Uterus (tissue), 4 donors: ENCODE results near the gene EML6. TPM values are rescaled to one million over a fixed set of nuclear protein-coding genes. Genes with fewer than 3 reads are reported as not detected.
A peak's percentile ranks its signal among the peaks of the same experiment; 100 is the strongest.

Source experiments
- DNase-seq, 2 donors: peaks; one replicate each; pipeline ENCODE4 v3.0.0-alpha.2; 2019 to 2020
- H3K27ac ChIP-seq, 2 donors: fragments of 200-600 bp; sonication (generic); 1 replicate in 1 of 2; 2 replicates in 1 of 2; pipeline ENCODE4 v1.5.1; 2016 to 2018
- H3K27me3 ChIP-seq, 2 donors: fragments of 200-600 bp; sonication (generic); one replicate each; pipeline ENCODE4 v1.5.1; 2018 to 2019; ENCODE audit warnings: control low read depth in 1 of 2
- H3K36me3 ChIP-seq, 2 donors: fragments of 200-600 bp; sonication (generic); one replicate each; pipeline ENCODE4 v1.5.1; 2019; ENCODE audit warnings: control low read depth in 1 of 2
- H3K4me1 ChIP-seq, 2 donors: fragments of 200-600 bp; sonication (generic); one replicate each; pipeline ENCODE4 v1.5.1; 2018 to 2019; ENCODE audit warnings: control low read depth in 1 of 2
- H3K4me3 ChIP-seq, 2 donors: fragments of 200-600 bp; sonication (generic); 1 replicate in 1 of 2; 2 replicates in 1 of 2; pipeline ENCODE4 v1.5.1; 2018 to 2019; ENCODE audit warnings: mild to moderate bottlenecking in 1 of 2
- H3K9me3 ChIP-seq, 2 donors: fragments of 200-600 bp; sonication (generic); one replicate each; pipeline ENCODE4 v1.5.1; 2019; ENCODE audit warnings: control low read depth in 1 of 2
- POLR2A ChIP-seq, 2 donors: fragments of 450-650 bp; IDR thresholded peaks; one replicate each; pipeline ENCODE4 v1.6.1; 2016; ENCODE audit warnings: antibody characterized with exemption in 2 of 2, mild to moderate bottlenecking in 1 of 2, moderate library complexity in 1 of 2
- intact Hi-C: fragments of 100-400 bp; cut with DNase I; formaldehyde crosslinking; loops from one replicate; pipeline ENCODE4 v1.15.1; 2023; ENCODE audit warnings: low total_unique reads
- total RNA-seq, 4 donors: library from RNA; depleted of rRNA in 3 of 4; stranded (reverse); fragments of >200 nt in 3 of 4; gene quantifications; one replicate each; pipeline versions ENCODE4 v1.1.0 to v1.2.4, GENCODE V29; 2014 to 2023
- TF ChIP-seq, protein P1 (sequence below), 4 experiments: fragments of 200-600 bp in 2 of 4; fragments of 450-650 bp in 2 of 4; sonication (generic) in 2 of 4; IDR thresholded peaks; one replicate each; pipeline ENCODE4 v1.5.1; 2016 to 2019; ENCODE audit warnings: antibody characterized with exemption in 4 of 4, mild to moderate bottlenecking in 2 of 4, moderate library complexity in 1 of 4
- donor health status: DM: yes; HTN: yes; CAD: no.

Gene EML6
- total RNA-seq, 4 donors from 2014 or later, result 0.26 to 2.4 (median 1.5) TPM

DNA sequence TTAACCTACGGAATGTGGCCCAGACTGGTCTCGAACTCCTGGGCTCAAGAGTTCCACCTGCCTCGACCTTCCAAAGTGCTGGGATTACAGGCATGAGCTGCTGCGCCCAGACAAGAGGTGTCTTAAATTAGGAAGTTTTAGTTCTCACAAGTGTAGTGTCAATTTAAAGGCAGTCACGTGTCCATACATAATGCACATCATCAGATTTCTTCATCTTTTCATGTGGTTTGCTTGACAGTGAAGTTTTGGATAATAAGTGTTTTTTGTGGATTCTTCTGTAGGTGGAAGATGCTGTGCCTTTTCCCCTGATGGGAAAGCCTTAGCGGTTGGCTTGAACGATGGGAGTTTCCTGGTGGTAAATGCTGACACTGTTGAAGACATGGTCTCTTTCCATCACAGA lies 179.3 kb downstream of the EML6 start:
- intact Hi-C loops, result no loop called here

DNA sequence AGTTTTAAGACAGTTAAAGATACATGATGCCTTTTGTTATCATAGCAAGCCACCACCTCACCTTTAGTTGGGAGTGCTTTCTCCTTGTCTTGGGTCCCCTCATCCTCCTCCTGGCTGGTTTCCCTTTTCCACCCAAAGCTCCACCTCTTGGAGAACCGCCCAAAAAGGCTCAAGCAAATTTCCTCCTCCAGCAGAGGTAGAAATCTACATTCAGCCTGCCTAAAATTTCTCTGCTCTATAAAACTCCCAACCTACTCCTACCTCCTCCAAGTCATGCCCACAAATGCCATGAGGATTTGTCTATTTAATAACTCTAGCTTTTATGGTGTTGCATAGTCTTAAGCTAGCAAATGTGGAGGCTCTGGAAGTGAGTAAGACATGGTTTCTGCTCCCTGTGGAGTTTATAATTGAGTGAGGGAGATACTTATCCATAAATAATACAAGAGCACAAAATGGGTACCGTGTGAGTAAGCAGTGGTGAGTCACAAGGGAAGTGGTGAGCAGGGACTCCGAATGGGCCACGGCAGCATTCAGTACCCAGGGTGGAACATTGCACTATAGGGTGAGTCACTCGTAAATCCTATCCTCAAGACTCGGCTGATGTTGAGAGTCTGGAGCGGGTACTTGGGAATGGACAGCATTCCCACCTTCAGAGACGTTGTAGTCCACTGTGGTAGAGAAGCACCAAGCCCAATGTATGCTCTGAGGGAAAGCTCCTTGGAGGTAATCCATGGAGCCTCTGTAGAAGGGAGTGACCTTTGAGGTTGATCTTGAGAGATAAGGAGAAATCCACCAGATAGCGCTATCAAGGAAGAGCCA lies 180.5 kb downstream of the EML6 start:
- intact Hi-C loops, result no loop called here
- no peaks in the 10 kb centered on the region for H3K36me3 ChIP-seq
- DNase-seq, result peak in 1 of 2 donors; percentile 25
- no peaks in the 10 kb centered on the region for H3K9me3 ChIP-seq
- no peaks in the 10 kb centered on the region for H3K27me3 ChIP-seq
- H3K4me3 ChIP-seq, result no peak overlapping the region
- no peak overlapping the region for H3K27ac ChIP-seq
- TF ChIP-seq POLR2A (IDR thresholded peaks at IDR 0.05), result no peak
- TF ChIP-seq, protein P1, sequence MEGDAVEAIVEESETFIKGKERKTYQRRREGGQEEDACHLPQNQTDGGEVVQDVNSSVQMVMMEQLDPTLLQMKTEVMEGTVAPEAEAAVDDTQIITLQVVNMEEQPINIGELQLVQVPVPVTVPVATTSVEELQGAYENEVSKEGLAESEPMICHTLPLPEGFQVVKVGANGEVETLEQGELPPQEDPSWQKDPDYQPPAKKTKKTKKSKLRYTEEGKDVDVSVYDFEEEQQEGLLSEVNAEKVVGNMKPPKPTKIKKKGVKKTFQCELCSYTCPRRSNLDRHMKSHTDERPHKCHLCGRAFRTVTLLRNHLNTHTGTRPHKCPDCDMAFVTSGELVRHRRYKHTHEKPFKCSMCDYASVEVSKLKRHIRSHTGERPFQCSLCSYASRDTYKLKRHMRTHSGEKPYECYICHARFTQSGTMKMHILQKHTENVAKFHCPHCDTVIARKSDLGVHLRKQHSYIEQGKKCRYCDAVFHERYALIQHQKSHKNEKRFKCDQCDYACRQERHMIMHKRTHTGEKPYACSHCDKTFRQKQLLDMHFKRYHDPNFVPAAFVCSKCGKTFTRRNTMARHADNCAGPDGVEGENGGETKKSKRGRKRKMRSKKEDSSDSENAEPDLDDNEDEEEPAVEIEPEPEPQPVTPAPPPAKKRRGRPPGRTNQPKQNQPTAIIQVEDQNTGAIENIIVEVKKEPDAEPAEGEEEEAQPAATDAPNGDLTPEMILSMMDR (IDR thresholded peaks at IDR 0.05), result no peak
- H3K4me1 ChIP-seq, result no peaks in the 10 kb centered on the region

More for the DNA sequence above, 179.3 kb downstream of the EML6 start:
- TF ChIP-seq, protein P1 (IDR thresholded peaks at IDR 0.05), result no peak
- TF ChIP-seq POLR2A (IDR thresholded peaks at IDR 0.05), result no peak
- Histone ChIP-seq H3K4me3 (no peak overlapping the region), H3K27ac (no peak overlapping the region), H3K9me3 (no peaks in the 10 kb centered on the region), H3K4me1 (no peaks in the 10 kb centered on the region), H3K36me3 (no peaks in the 10 kb centered on the region), H3K27me3 (no peaks in the 10 kb centered on the region)
- no peak for DNase-seq

DNA sequence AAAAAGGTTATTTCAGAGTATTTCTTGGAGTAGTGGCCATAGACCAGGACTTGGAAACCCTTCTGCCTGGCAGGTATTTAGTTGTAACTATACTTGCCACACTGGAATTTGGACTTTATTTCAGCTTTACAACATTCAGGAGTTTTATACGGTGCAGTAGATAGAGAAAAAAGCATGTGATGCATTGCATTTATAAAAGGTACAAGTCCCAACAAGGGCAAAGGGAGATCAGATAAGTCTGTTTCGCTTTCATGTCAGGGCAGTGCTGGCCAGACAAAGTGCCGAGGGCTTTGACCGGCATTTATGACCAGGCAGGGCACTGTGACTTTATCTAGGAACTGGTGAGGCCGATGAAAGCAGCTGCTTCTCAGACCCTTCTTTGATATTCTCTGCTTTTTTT lies 181.4 kb downstream of the EML6 start:
- no peak overlapping the region for H3K4me3 ChIP-seq
- TF ChIP-seq POLR2A (IDR thresholded peaks at IDR 0.05), result no peak
- TF ChIP-seq, protein P1 (IDR thresholded peaks at IDR 0.05), result no peak
- intact Hi-C loops, result no loop called here
- H3K9me3 ChIP-seq, result no peaks in the 10 kb centered on the region
- H3K4me1 ChIP-seq, result no peaks in the 10 kb centered on the region
- H3K27ac ChIP-seq, result no peak overlapping the region
- no peaks in the 10 kb centered on the region for H3K36me3 ChIP-seq
- H3K27me3 ChIP-seq, result no peaks in the 10 kb centered on the region
- DNase-seq, result no peak

DNA sequence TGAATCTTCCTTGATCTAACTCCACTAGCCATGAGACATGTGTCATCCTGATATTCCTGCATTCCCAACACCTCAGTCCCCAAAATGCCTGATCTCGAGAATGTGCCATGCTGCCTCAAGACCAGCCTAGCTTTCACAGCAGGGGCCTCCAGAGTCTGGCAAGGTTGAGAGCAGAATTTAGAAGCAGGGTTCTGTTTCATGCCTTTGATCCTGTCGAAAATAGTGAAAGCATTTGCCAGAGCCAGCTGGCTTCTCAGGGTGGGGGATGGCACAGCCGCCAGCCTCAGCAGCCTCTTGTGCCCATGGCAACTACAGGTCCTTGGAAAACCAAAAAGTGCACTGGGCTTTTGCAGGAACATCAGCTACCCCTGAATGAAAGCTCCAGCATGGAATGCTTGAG lies 183.3 kb downstream of the EML6 start:
- TF ChIP-seq POLR2A (IDR thresholded peaks at IDR 0.05), result no peak
- TF ChIP-seq, protein P1 (IDR thresholded peaks at IDR 0.05), result no peak
- intact Hi-C loops, result no loop called here
- Histone ChIP-seq H3K27me3 (no peaks in the 10 kb centered on the region), H3K9me3 (no peaks in the 10 kb centered on the region), H3K4me1 (no peaks in the 10 kb centered on the region), H3K4me3 (no peak overlapping the region), H3K27ac (no peak overlapping the region), H3K36me3 (no peaks in the 10 kb centered on the region)
- no peak for DNase-seq

DNA sequence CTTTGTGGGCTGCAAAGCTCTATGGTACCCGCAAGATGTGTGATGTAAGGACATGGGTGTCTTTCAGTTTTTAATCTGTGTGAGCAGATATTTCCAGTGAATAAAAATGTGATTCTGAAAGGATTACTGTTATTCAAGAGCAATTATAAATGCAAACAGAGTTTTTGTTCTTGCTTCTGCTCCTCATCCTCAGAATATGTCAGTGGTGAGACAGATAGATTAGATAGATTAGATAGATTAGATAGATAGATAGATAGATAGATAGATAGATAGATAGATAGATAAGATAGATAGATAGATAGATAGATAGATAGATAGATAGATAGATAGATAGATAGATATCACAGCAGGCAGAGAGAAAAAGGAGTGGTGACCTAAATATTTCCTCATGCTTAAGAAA lies 184.2 kb downstream of the EML6 start:
- TF ChIP-seq, protein P1 (IDR thresholded peaks at IDR 0.05), result no peak
- no peak for TF ChIP-seq POLR2A (IDR thresholded peaks at IDR 0.05)
- Histone ChIP-seq H3K9me3 (no peaks in the 10 kb centered on the region), H3K27me3 (no peaks in the 10 kb centered on the region), H3K4me3 (no peak overlapping the region), H3K36me3 (no peaks in the 10 kb centered on the region), H3K27ac (no peak overlapping the region), H3K4me1 (no peaks in the 10 kb centered on the region)
- no peak for DNase-seq
- intact Hi-C loops, result no loop called here
